HG03135 (cell line): Measurements from ENCODE around the gene NPAS3.

Source experiments
- ATAC-seq: cut with Tn5 transposase; IDR thresholded peaks from one replicate; pipeline ENCODE4 v1.9.1; 2021; ENCODE audit warnings: mild to moderate bottlenecking, moderate library complexity; ENCODE audit not compliant: unreplicated experiment

Gene NPAS3

GRCh38 chr14:33369972-33370371 is 431.3 kb downstream of the NPAS3 start:
- ATAC-seq: peak; percentile 82

DNA sequence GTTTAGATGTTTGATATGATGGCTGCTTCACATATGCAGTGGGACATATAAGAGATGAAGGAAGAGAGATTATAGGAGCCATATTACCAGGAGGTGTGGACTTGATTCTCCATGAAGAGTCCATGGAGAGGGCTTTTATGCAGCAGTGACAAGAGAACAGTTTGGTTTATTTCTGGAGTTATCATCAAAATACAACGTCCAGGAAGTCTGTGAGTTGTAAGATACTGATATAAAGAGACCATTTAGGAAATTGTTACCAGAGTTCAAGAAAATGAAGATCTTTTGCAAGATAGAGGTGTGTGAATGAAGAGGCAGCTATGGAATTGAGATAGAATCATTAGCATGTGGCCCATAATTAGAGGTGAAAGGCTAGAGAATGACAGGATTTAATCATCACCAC is 431.7 kb downstream of the NPAS3 start:
- ATAC-seq: no peak

- ATAC-seq: no peak
Observed at GRCh38 chr14:33375196-33375595, 436.5 kb downstream of the NPAS3 start.

DNA sequence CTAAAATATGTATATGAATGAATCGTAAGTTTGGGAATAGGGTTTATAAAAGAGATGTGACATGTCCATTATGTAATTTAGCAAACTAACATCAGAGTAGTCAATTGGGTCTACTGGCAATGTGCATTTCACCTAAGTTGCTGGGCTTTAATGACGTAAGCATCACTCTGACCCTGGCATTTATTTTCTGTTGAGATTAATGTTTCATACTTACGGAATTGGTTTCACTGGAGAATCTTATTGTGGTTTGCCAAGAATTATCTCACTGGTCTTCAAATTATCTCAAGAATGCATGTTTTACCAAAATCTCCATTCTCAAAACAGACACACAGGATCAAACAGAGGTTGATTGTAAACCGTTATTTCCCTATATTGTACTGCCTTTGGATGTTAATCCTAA is 437.1 kb downstream of the NPAS3 start:
- no peak for ATAC-seq

GRCh38 chr14:33376510-33376909 is 437.8 kb downstream of the NPAS3 start:
- no peak for ATAC-seq

DNA sequence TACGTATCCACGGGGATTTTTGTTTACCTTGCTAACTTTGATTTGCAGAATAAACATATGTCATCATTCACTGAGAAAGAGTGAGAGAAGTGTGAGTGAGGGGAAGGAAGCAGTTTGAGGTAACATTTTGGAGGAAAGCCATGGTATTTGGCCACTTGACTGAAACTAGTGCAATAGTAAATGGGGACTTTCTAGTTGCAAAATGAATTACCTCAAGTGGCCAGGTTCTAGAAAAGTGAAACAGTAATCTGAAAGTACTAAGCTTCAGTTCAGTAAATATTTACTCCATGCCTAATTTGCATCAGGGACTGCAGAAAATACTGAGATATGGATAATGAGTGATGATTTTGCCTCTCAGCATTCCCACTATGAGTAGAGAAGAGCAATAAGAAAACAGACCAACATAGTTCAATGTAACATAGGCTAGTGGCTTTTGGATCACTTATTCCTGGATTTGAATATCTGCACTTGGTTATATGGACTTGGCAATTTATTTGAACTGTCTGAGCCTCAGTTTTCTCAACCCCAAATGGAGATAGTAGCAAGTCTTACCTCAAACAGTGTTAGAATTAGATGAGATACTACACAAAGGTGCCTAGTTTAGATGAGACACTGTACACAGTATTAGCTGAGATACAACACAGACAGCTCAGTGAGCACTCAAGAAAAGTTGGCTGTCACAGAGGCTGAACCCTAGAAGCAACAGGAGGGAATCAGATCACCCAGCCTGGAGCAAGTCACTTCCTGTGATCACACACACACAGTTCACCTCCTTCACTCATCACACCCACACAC is 439.1 kb downstream of the NPAS3 start:
- ATAC-seq: peak; percentile 71

- ATAC-seq: no peak
Observed at GRCh38 chr14:33381717-33382116, 443.0 kb downstream of the NPAS3 start.

- ATAC-seq: no peak
Observed at GRCh38 chr14:33386140-33386539, 447.5 kb downstream of the NPAS3 start.

GRCh38 chr14:33386781-33387180 is 448.1 kb downstream of the NPAS3 start:
- ATAC-seq: no peak

- no peak for ATAC-seq
Observed at GRCh38 chr14:33390335-33390734, 451.7 kb downstream of the NPAS3 start.

DNA sequence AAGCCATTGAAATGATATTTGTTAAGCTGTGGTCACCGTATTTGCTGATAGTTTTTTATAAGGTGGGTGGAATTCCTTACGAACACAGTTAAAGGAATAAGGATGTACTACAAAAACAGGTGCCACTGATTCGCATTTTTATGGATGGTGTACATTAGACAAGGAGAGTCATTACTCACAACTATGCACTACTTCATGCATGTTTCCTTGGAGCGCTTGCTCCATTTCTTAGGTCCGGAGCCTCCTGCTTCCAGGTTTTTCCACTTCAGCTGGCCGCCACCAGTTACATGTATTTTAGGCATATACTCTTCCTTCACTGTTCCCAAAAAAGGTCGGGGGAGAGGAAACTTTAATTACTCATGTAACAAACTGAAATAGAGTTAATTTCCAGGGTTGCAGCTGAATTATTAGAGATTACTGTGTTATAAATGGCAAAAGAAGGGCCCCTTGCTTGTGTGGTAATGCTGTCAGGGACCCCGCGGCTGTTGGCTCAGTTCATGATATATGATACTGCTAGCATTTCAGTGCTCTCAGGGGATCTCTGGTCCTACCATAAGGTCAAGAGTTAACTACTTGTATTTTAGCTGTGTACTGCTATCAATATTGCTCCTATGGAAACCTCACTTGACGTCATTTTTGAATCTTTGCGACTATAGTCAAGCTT is 454.7 kb downstream of the NPAS3 start:
- no peak for ATAC-seq

DNA sequence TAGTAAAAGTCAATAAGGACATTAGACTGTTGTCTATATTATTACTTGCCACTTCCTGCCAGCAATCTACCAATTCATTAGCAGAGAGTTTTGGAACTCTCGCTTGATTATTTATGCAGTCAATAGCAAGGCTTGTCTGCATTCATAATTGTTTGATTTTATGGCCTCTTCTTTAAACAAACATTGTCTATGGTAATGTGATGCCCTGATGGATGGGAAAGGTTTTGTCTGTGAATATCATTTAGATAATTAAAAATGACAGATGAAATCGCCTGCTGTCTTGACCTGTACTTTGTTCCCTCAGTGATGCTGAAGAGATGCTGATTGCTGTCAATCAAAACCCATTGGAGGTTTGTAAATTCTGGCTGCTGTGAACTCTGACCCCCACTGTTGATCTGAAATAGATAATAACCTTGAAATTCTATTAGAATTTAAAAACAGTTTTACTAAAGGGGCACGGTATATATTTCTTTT is 455.3 kb downstream of the NPAS3 start:
- no peak for ATAC-seq

GRCh38 chr14:33401311-33401710 is 462.6 kb downstream of the NPAS3 start:
- no peak for ATAC-seq

- ATAC-seq: no peak
Observed at GRCh38 chr14:33402604-33403003, 463.9 kb downstream of the NPAS3 start.

DNA sequence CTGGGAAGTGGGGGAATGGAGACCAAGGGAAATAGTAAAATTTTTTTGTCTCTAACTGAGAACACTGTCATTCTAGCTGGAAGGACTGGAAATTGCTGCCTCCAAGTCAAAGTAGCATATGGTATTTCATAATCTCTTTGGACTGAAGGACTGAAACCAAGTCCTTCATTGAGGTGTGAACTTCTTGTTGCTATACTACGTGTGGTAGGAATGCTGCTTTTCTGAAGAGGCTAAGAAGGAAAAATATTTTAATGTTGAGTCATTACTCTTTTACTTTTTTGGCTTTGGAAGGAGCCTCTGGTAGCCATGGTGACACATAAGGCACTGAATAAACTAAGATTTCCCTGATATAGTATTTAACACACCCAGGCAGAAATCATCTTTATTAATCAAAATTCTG is 465.4 kb downstream of the NPAS3 start:
- no peak for ATAC-seq

GRCh38 chr14:33404964-33405574 is 466.4 kb downstream of the NPAS3 start:
- ATAC-seq: no peak

DNA sequence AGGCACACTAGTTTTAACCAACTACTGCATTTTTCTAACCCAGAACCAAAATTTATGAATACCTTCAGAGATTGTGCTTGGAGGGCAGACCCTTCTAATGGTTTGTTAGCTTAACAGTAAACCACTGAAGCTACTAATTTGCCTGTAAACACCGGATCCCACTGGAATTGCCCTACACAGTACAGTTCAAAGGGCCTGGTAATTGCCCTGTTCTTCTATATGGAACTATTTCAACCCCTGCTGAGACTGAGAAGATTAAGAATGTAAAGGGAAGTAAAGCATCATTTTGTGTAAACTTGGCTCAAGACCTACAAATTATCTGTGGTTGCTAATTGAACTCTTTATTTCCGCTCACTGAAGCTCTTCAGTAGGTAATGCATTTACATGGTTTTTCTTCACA is 468.1 kb downstream of the NPAS3 start:
- no peak for ATAC-seq

DNA sequence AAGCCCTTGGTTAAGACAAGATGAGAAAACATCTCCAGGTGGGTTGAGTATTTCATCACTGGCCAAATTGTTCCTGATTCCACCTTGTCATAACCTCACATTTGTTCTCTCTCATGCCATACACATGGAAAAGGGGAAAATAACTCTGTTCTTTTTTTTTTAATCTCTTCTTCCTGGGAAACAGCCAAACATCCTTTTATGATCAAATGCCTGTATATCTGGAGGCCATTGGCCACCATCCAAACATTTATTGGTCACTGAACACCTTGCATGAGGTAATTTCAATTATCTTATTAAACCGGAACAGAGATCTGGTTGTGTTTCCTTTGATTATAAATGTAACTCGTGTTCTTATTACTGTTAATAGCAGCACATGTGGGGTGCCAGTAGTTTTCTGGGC is 469.6 kb downstream of the NPAS3 start:
- ATAC-seq: no peak

- ATAC-seq: no peak
Observed at GRCh38 chr14:33412450-33412849, 473.8 kb downstream of the NPAS3 start.

DNA sequence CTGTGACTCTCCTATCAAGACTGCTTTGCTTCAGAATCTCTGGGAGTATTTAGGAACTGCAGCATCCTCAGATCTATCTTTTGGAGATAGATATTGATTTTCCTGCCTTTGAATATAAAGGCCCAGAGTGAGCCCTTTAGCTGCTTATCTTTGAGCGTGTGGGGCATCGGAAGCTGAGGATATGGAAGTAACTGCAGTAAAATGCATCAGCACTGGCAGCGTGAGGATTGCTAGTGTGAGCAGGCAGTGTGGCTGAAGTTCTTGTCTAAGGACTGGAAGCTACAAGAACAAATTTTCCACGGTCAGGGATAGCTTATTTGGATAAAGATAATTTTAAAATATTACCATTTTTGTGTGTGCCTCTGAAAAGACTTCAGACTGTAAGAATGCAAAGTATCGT is 474.7 kb downstream of the NPAS3 start:
- ATAC-seq: no peak

GRCh38 chr14:33414041-33414440 is 475.4 kb downstream of the NPAS3 start:
- ATAC-seq: no peak

GRCh38 chr14:33420051-33420627 is 481.5 kb downstream of the NPAS3 start:
- no peak for ATAC-seq
